Skeletal muscle satellite cell (primary cell): ENCODE results near the gene CLDN17.

ENCODE experiments used
- H3K27me3 ChIP-seq: 2 replicates; pipeline ENCODE4 v1.7.0; 2013; ENCODE audit warnings: low read length; ENCODE audit not compliant: control insufficient read depth, insufficient read depth
- H3K36me3 ChIP-seq: 2 replicates; pipeline ENCODE4 v1.7.0; 2013; ENCODE audit warnings: mild to moderate bottlenecking, control low read depth, low read length; ENCODE audit not compliant: insufficient read depth
- H3K4me1 ChIP-seq: 2 replicates; pipeline ENCODE4 v1.7.0; 2013; ENCODE audit warnings: low read length; ENCODE audit not compliant: control insufficient read depth, insufficient read depth
- H3K4me2 ChIP-seq: 2 replicates; pipeline ENCODE4 v1.7.0; 2013; ENCODE audit warnings: mild to moderate bottlenecking, low read length
- H3K4me3 ChIP-seq: 2 replicates; pipeline ENCODE4 v1.7.0; 2013; ENCODE audit warnings: low read length
- H3K9ac ChIP-seq: 2 replicates; pipeline ENCODE4 v1.7.0; 2013; ENCODE audit warnings: mild to moderate bottlenecking, low read depth, low read length, moderate library complexity
- H3K9me3 ChIP-seq: replicated peaks from 2 replicates; pipeline ENCODE4 v1.7.0; 2013; ENCODE audit warnings: mild to moderate bottlenecking, control low read depth, low read length

Gene CLDN17

GRCh38 chr21:30186242-30186641 is 19.6 kb upstream of the CLDN17 start:
- H3K9me3 ChIP-seq, result no peaks in the 10 kb centered on the region
- H3K36me3 ChIP-seq, result no peaks in the 10 kb centered on the region
- no peak overlapping the region for H3K9ac ChIP-seq
- H3K27me3 ChIP-seq, result no peaks in the 10 kb centered on the region
- H3K4me3 ChIP-seq, result no peak overlapping the region
- no peak overlapping the region for H3K4me2 ChIP-seq
- H3K4me1 ChIP-seq, result no peaks in the 10 kb centered on the region

GRCh38 chr21:30168086-30168485 is 1.5 kb upstream of the CLDN17 start:
- H3K36me3 ChIP-seq, result no peaks in the 10 kb centered on the region
- no peak overlapping the region for H3K4me3 ChIP-seq
- H3K4me2 ChIP-seq, result no peak overlapping the region
- H3K27me3 ChIP-seq, result no peaks in the 10 kb centered on the region
- H3K9ac ChIP-seq, result no peak overlapping the region
- peaks cover 7% of the 10 kb centered on the region for H3K9me3 ChIP-seq
- H3K4me1 ChIP-seq, result no peaks in the 10 kb centered on the region

GRCh38 chr21:30166171-30166570 is 434 bp downstream of the CLDN17 start:
- Histone ChIP-seq H3K4me1 (no peaks in the 10 kb centered on the region), H3K9me3 (peaks cover 4% of the 10 kb centered on the region), H3K9ac (no peak overlapping the region), H3K4me3 (no peak overlapping the region), H3K4me2 (no peak overlapping the region), H3K27me3 (no peaks in the 10 kb centered on the region), H3K36me3 (no peaks in the 10 kb centered on the region)

GRCh38 chr21:30164796-30165195 is 1.8 kb downstream of the CLDN17 start:
- Histone ChIP-seq H3K4me1 (no peaks in the 10 kb centered on the region), H3K9me3 (no peaks in the 10 kb centered on the region), H3K36me3 (no peaks in the 10 kb centered on the region), H3K9ac (no peak overlapping the region), H3K4me3 (no peak overlapping the region), H3K27me3 (no peaks in the 10 kb centered on the region), H3K4me2 (no peak overlapping the region)

- H3K36me3 ChIP-seq, result no peaks in the 10 kb centered on the region
- H3K4me3 ChIP-seq, result no peak overlapping the region
- H3K4me1 ChIP-seq, result no peaks in the 10 kb centered on the region
- H3K27me3 ChIP-seq, result no peaks in the 10 kb centered on the region
- H3K9me3 ChIP-seq, result peaks cover 6% of the 10 kb centered on the region
- no peak overlapping the region for H3K9ac ChIP-seq
- no peak overlapping the region for H3K4me2 ChIP-seq
Observed at GRCh38 chr21:30153697-30154340, 12.8 kb downstream of the CLDN17 start.

- Histone ChIP-seq H3K4me3 (no peak overlapping the region), H3K27me3 (no peaks in the 10 kb centered on the region), H3K4me1 (no peaks in the 10 kb centered on the region), H3K9me3 (peaks cover 6% of the 10 kb centered on the region), H3K4me2 (no peak overlapping the region), H3K9ac (no peak overlapping the region), H3K36me3 (no peaks in the 10 kb centered on the region)
Observed at GRCh38 chr21:30152792-30153191, 13.8 kb downstream of the CLDN17 start.

- no peaks in the 10 kb centered on the region for H3K36me3 ChIP-seq
- H3K9ac ChIP-seq, result no peak overlapping the region
- no peaks in the 10 kb centered on the region for H3K4me1 ChIP-seq
- no peaks in the 10 kb centered on the region for H3K27me3 ChIP-seq
- peaks cover 6% of the 10 kb centered on the region for H3K9me3 ChIP-seq
- H3K4me2 ChIP-seq, result no peak overlapping the region
- no peak overlapping the region for H3K4me3 ChIP-seq
Observed at GRCh38 chr21:30148906-30149305, 17.7 kb downstream of the CLDN17 start.

GRCh38 chr21:30146558-30147282 is 19.9 kb downstream of the CLDN17 start:
- Histone ChIP-seq H3K36me3 (no peaks in the 10 kb centered on the region), H3K27me3 (no peaks in the 10 kb centered on the region), H3K4me2 (no peak overlapping the region), H3K4me1 (no peaks in the 10 kb centered on the region), H3K4me3 (no peak overlapping the region), H3K9ac (no peak overlapping the region), H3K9me3 (peaks cover 3% of the 10 kb centered on the region)

GRCh38 chr21:30138483-30138882 is 28.1 kb downstream of the CLDN17 start:
- Histone ChIP-seq H3K27me3 (no peaks in the 10 kb centered on the region), H3K4me2 (no peak overlapping the region), H3K4me1 (no peaks in the 10 kb centered on the region), H3K9me3 (no peaks in the 10 kb centered on the region), H3K9ac (no peak overlapping the region), H3K4me3 (no peak overlapping the region), H3K36me3 (no peaks in the 10 kb centered on the region)

GRCh38 chr21:30129246-30129645 is 37.4 kb downstream of the CLDN17 start:
- Histone ChIP-seq H3K36me3 (no peaks in the 10 kb centered on the region), H3K9ac (no peak overlapping the region), H3K4me2 (no peak overlapping the region), H3K4me1 (no peaks in the 10 kb centered on the region), H3K4me3 (no peak overlapping the region), H3K27me3 (no peaks in the 10 kb centered on the region), H3K9me3 (no peaks in the 10 kb centered on the region)

- Histone ChIP-seq H3K4me3 (no peak overlapping the region), H3K9ac (no peak overlapping the region), H3K9me3 (no peaks in the 10 kb centered on the region), H3K27me3 (no peaks in the 10 kb centered on the region), H3K4me1 (no peaks in the 10 kb centered on the region), H3K4me2 (no peak overlapping the region), H3K36me3 (no peaks in the 10 kb centered on the region)
Observed at GRCh38 chr21:30126576-30126975, 40.0 kb downstream of the CLDN17 start.

- no peak overlapping the region for H3K4me2 ChIP-seq
- H3K27me3 ChIP-seq, result no peaks in the 10 kb centered on the region
- H3K4me1 ChIP-seq, result no peaks in the 10 kb centered on the region
- no peaks in the 10 kb centered on the region for H3K36me3 ChIP-seq
- no peak overlapping the region for H3K9ac ChIP-seq
- H3K4me3 ChIP-seq, result no peak overlapping the region
- H3K9me3 ChIP-seq, result no peaks in the 10 kb centered on the region
Observed at GRCh38 chr21:30117631-30118030, 49.0 kb downstream of the CLDN17 start.
